ENCODE results near the gene FAM222A. TPM values are rescaled to one million over a fixed set of nuclear protein-coding genes. Genes with fewer than 3 reads are reported as not detected.

FAM222A gene
- total RNA-seq, 1 donor from 2014 or later: 1.5 TPM

- Mint-ChIP-seq H3K9me3 (ENCODE audit: unreplicated experiment) (no peaks in the 10 kb centered on the region), H3K36me3 (ENCODE audit: unreplicated experiment) (no peaks in the 10 kb centered on the region), H3K4me1 (ENCODE audit: unreplicated experiment) (no peaks in the 10 kb centered on the region), H3K4me3 (ENCODE audit: unreplicated experiment) (no peak overlapping the region), H3K27me3 (ENCODE audit: unreplicated experiment) (no peaks in the 10 kb centered on the region), H3K27ac (ENCODE audit: unreplicated experiment) (no peak overlapping the region)
- no peak for DNase-seq (ENCODE audit: extremely low spot score, unreplicated experiment)
- no peak for TF ChIP-seq CTCF (IDR thresholded peaks at IDR 0.05)
Measured at GRCh38 chr12:109808876-109809646, 95.4 kb downstream of the FAM222A start.

GRCh38 chr12:109810954-109811623, 97.5 kb downstream of the FAM222A start:
- H3K4me3 Mint-ChIP-seq (ENCODE audit: unreplicated experiment): no peak overlapping the region
- H3K4me1 Mint-ChIP-seq (ENCODE audit: unreplicated experiment): no peaks in the 10 kb centered on the region
- H3K27me3 Mint-ChIP-seq (ENCODE audit: unreplicated experiment): no peaks in the 10 kb centered on the region
- no peaks in the 10 kb centered on the region for H3K9me3 Mint-ChIP-seq (ENCODE audit: unreplicated experiment)
- no peak for DNase-seq (ENCODE audit: extremely low spot score, unreplicated experiment)
- H3K27ac Mint-ChIP-seq (ENCODE audit: unreplicated experiment): no peak overlapping the region
- no peaks in the 10 kb centered on the region for H3K36me3 Mint-ChIP-seq (ENCODE audit: unreplicated experiment)
- TF ChIP-seq CTCF (IDR thresholded peaks at IDR 0.05): no peak

- Mint-ChIP-seq H3K36me3 (ENCODE audit: unreplicated experiment) (no peaks in the 10 kb centered on the region), H3K9me3 (ENCODE audit: unreplicated experiment) (no peaks in the 10 kb centered on the region), H3K27me3 (ENCODE audit: unreplicated experiment) (no peaks in the 10 kb centered on the region), H3K27ac (ENCODE audit: unreplicated experiment) (no peak overlapping the region), H3K4me3 (ENCODE audit: unreplicated experiment) (no peak overlapping the region), H3K4me1 (ENCODE audit: unreplicated experiment) (no peaks in the 10 kb centered on the region)
- no peak for DNase-seq (ENCODE audit: extremely low spot score, unreplicated experiment)
- no peak for TF ChIP-seq CTCF (IDR thresholded peaks at IDR 0.05)
Measured at GRCh38 chr12:109811624-109811995, 98.0 kb downstream of the FAM222A start.

- peaks cover 5% of the 10 kb centered on the region for H3K4me1 Mint-ChIP-seq (ENCODE audit: unreplicated experiment)
- H3K4me3 Mint-ChIP-seq (ENCODE audit: unreplicated experiment): no peak overlapping the region
- no peak for DNase-seq (ENCODE audit: extremely low spot score, unreplicated experiment)
- H3K9me3 Mint-ChIP-seq (ENCODE audit: unreplicated experiment): no peaks in the 10 kb centered on the region
- H3K27ac Mint-ChIP-seq (ENCODE audit: unreplicated experiment): no peak overlapping the region
- H3K27me3 Mint-ChIP-seq (ENCODE audit: unreplicated experiment): no peaks in the 10 kb centered on the region
- no peak for TF ChIP-seq CTCF (IDR thresholded peaks at IDR 0.05)
- no peaks in the 10 kb centered on the region for H3K36me3 Mint-ChIP-seq (ENCODE audit: unreplicated experiment)
Measured at GRCh38 chr12:109813810-109814416, 100.3 kb downstream of the FAM222A start.

GRCh38 chr12:109814600-109815150, 101.0 kb downstream of the FAM222A start:
- no peak for TF ChIP-seq CTCF (IDR thresholded peaks at IDR 0.05)
- Mint-ChIP-seq H3K36me3 (ENCODE audit: unreplicated experiment) (no peaks in the 10 kb centered on the region), H3K4me3 (ENCODE audit: unreplicated experiment) (no peak overlapping the region), H3K27me3 (ENCODE audit: unreplicated experiment) (no peaks in the 10 kb centered on the region), H3K27ac (ENCODE audit: unreplicated experiment) (no peak overlapping the region), H3K4me1 (ENCODE audit: unreplicated experiment) (peaks cover 11% of the 10 kb centered on the region), H3K9me3 (ENCODE audit: unreplicated experiment) (no peaks in the 10 kb centered on the region)
- DNase-seq (ENCODE audit: extremely low spot score, unreplicated experiment): no peak
